Amygdala (tissue), 56 donors: ENCODE measurements around the gene MSL2.
"Not testable (repeated sequence)": the region's sequence is repeated elsewhere in the genome, so short reads cannot be mapped to it uniquely, and the experiment has no call there.

Source experiments
- DNase-seq, 56 donors: peaks; one replicate each; lab custom pipeline; 2025; lab: John Stamatoyannopoulos, UW

MSL2 gene

GRCh38 chr3:136149667-136150066, 46.5 kb downstream of the MSL2 start:
- DNase-seq, result no peak

GRCh38 chr3:136146981-136147729, 49.0 kb downstream of the MSL2 start:
- no peak for DNase-seq

GRCh38 chr3:136144397-136144796, 51.7 kb downstream of the MSL2 start:
- DNase-seq, result not testable (repeated sequence)

- DNase-seq, result no peak
Measured at GRCh38 chr3:136142592-136142991, 53.5 kb downstream of the MSL2 start.

- no peak for DNase-seq
Measured at GRCh38 chr3:136141891-136142290, 54.2 kb downstream of the MSL2 start.

- no peak for DNase-seq
Measured at GRCh38 chr3:136141291-136141785, 54.8 kb downstream of the MSL2 start.

GRCh38 chr3:136136454-136136853, 59.7 kb downstream of the MSL2 start:
- DNase-seq, result no peak

- DNase-seq, result no peak
Measured at GRCh38 chr3:136135039-136135802, 60.9 kb downstream of the MSL2 start.

GRCh38 chr3:136134091-136134490, 62.0 kb downstream of the MSL2 start:
- DNase-seq, result no peak

GRCh38 chr3:136131647-136132046, 64.5 kb downstream of the MSL2 start:
- DNase-seq, result not testable (repeated sequence)

GRCh38 chr3:136122006-136122405, 74.1 kb downstream of the MSL2 start:
- DNase-seq, result no peak

- DNase-seq, result no peak
Measured at GRCh38 chr3:136120373-136121348, 75.5 kb downstream of the MSL2 start.

GRCh38 chr3:136119783-136120182, 76.4 kb downstream of the MSL2 start:
- DNase-seq, result not testable (repeated sequence)

GRCh38 chr3:136119332-136119731, 76.8 kb downstream of the MSL2 start:
- not testable (repeated sequence) for DNase-seq

GRCh38 chr3:136114421-136114820, 81.7 kb downstream of the MSL2 start:
- no peak for DNase-seq

- DNase-seq, result no peak
Measured at GRCh38 chr3:136110481-136110880, 85.7 kb downstream of the MSL2 start.

GRCh38 chr3:136109499-136109898, 86.6 kb downstream of the MSL2 start:
- no peak for DNase-seq

GRCh38 chr3:136106101-136106500, 90.0 kb downstream of the MSL2 start:
- no peak for DNase-seq

GRCh38 chr3:136105044-136105443, 91.1 kb downstream of the MSL2 start:
- no peak for DNase-seq
